ENCODE data around the gene NHSL1. TPM values are rescaled to one million over a fixed set of nuclear protein-coding genes. Genes with fewer than 3 reads are reported as not detected.

The NHSL1 gene
- total and polyA plus RNA-seq, 2 donors (not counting 3 experiments of a cell fraction or from before 2014, with no cell fraction given): 24.8 to 55.0 TPM

- Histone ChIP-seq H3K4me3 (replicated peaks in 1 of 3; ENCODE audit: insufficient read depth in 1 of 3, low read depth in 1 of 3, low read length in 3 of 3) (no peak overlapping the region), H3K4me1 (ENCODE audit: control insufficient read depth, extremely low read depth, insufficient read depth, low read length) (peaks cover 23% of the 10 kb centered on the region), H3K9me3 (replicated peaks; ENCODE audit: control insufficient read depth, insufficient read depth, low read length) (no peaks in the 10 kb centered on the region), H3K27ac (ENCODE audit: insufficient read depth, low read depth, low read length) (peak overlapping the region; percentile 35), H3K9me1 (replicated peaks; ENCODE audit: control insufficient read depth, extremely low read depth, insufficient read depth, low read length) (no peaks in the 10 kb centered on the region), H3K27me3 (ENCODE audit: control insufficient read depth in 2 of 2, insufficient read depth in 2 of 2, low read length in 2 of 2) (no peaks in the 10 kb centered on the region), H3K36me3 (ENCODE audit: control insufficient read depth in 2 of 2, extremely low read depth in 1 of 2, insufficient read depth in 2 of 2, low read length in 2 of 2) (no peaks in the 10 kb centered on the region), H3K4me2 (ENCODE audit: insufficient read depth, low read length) (peak overlapping the region; percentile 12), H2AFZ (ENCODE audit: low read depth, low read length) (no peak overlapping the region), H4K20me1 (replicated peaks; ENCODE audit: control insufficient read depth, extremely low read depth, insufficient read depth, low read length) (no peaks in the 10 kb centered on the region), H3K9ac (replicated peaks; ENCODE audit: extremely low read depth, insufficient read depth, low read length) (no peak overlapping the region), H3K79me2 (ENCODE audit: control insufficient read depth, insufficient read depth, low read length) (no peaks in the 10 kb centered on the region)
- BruUV-seq (replicated peaks): no TSS peak
- peak; percentile 79 for DNase-seq (ENCODE audit: low read depth, low spot score)
- dilution Hi-C loops (cut with MboI; ENCODE audit: extremely low pct_ligation_motif_present, low sequenced_read_pairs) (no loop called here), intact Hi-C loops (cut with micrococcal nuclease) (loop anchor here (2.0 kb wide), 1 partner anchor 32 kb away; the partner anchor contains the start of gene HEBP2)
- TF ChIP-seq FOS (IDR thresholded peaks at IDR 0.05; ENCODE audit: borderline replicate concordance, insufficient read depth, low read length) (peak; percentile 72), GATA2 (IDR thresholded peaks at IDR 0.05; ENCODE audit: insufficient read depth, insufficient read length, low read depth, low read length) (peak; percentile 13), EZH2 (IDR thresholded peaks at IDR 0.05; ENCODE audit: borderline replicate concordance, low read depth, low read length, severe bottlenecking) (no peak), CTCF (IDR thresholded peaks at IDR 0.05; ENCODE audit: extremely low read depth in 1 of 2, insufficient read depth in 1 of 2, low read depth in 1 of 2, low read length in 2 of 2) (peak in 1 of 2 donors; percentile 11), MAX (IDR thresholded peaks at IDR 0.05; ENCODE audit: insufficient read depth, insufficient read length) (no peak), POLR2AphosphoS5 (IDR thresholded peaks at IDR 0.05; ENCODE audit: insufficient read depth, low read depth, low read length) (no peak), MYC (IDR thresholded peaks at IDR 0.05; ENCODE audit: low read depth, low read length) (no peak), JUN (IDR thresholded peaks at IDR 0.05; ENCODE audit: borderline replicate concordance, insufficient read depth, insufficient read length, low read depth) (peak; percentile 63), POLR2A (IDR thresholded peaks at IDR 0.05; ENCODE audit: low read depth, low read length) (no peak)
- POLR2A ChIA-PET: interaction anchor here (0.7 kb wide), 1 partner anchor 56 kb away, joined by 3 read pairs; no protein-coding TSS in a partner anchor
- FAIRE-seq: no peak
- CTCF ChIA-PET: interaction anchor here (0.6 to 1.8 kb wide), 10 partner anchors 8 to 257 kb away, joined by 3 to 9 read pairs (median 4); partner anchors contain the start of genes ARFGEF3 and HEBP2
These were observed 126.4 kb downstream of the NHSL1 start for GRCh38 chr6:138372711-138373463.

Small RNA genes lying within 50 kb of the gene (microRNA-seq; reads per million reads assigned to microRNA genes)
- 5.4 reads per million, percentile 12 among the genes with 10 or more reads in this experiment for gene MIR3145 (ENCODE audit: borderline number of aligned reads, borderline replicate concordance)

Small RNA genes lying within 50 kb of the gene (small RNA-seq; reads per million reads assigned to genes)
- gene AL031003.1 (ENCODE audit: insufficient read depth, insufficient read length, low read depth, low replicate concordance): not detected
- gene AL391669.1 (ENCODE audit: insufficient read depth, insufficient read length, low read depth, low replicate concordance): not detected
- gene MIR3145 (ENCODE audit: insufficient read depth, insufficient read length, low read depth, low replicate concordance): not detected

Other genes with a start within 250 kb of the NHSL1 start
- not detected in 2 replicates for gene SMIM28, start 121.6 kb downstream of the NHSL1 start, total RNA-seq
- gene SMIM28, start 121.6 kb downstream of the NHSL1 start, polyA plus RNA-seq: not detected in 2 replicates
- 75.3 and 81.2 TPM in 2 replicates for gene HEBP2, start 95.3 kb downstream of the NHSL1 start, total RNA-seq
- gene HEBP2, start 95.3 kb downstream of the NHSL1 start, polyA plus RNA-seq: 22.5 and 22.6 TPM in 2 replicates

Data from endothelial cell of umbilical vein (primary cell).